ENCODE results near the gene TREX2. TPM values are rescaled to one million over a fixed set of nuclear protein-coding genes. Genes with fewer than 3 reads are reported as not detected.
A peak's percentile ranks its signal among the peaks of the same experiment; 100 is the strongest.

The TREX2 gene
- polyA plus RNA-seq, 4 donors, result 0.45 to 0.81 (median 0.47) TPM; not detected in 1

- Histone ChIP-seq H3K36me3 (ENCODE audit: control insufficient read depth in 3 of 3, insufficient read depth in 2 of 3, low read depth in 1 of 3, low read length in 3 of 3) (no peaks in the 10 kb centered on the region), H3K27me3 (ENCODE audit: control insufficient read depth in 3 of 3, insufficient read depth in 3 of 3, low read length in 3 of 3) (no peaks in the 10 kb centered on the region), H3K9me3 (ENCODE audit: control insufficient read depth in 2 of 2, insufficient read depth in 1 of 2, low read depth in 1 of 2, low read length in 1 of 2) (no peaks in the 10 kb centered on the region), H3K27ac (ENCODE audit: low read depth in 1 of 3, low read length in 2 of 3) (peak overlapping the region in 1 of 3 donors; percentile 52), H3K4me1 (ENCODE audit: control insufficient read depth in 3 of 3, insufficient read depth in 2 of 3, low read depth in 1 of 3, low read length in 2 of 3) (peaks cover 0 to 53% (median 0%) of the 10 kb centered on the region in 3 donors), H3K4me3 (ENCODE audit: low read depth in 1 of 3, low read length in 3 of 3) (no peak overlapping the region)
- 9 to 55% (median 44%) methylated on average over 6 to 10 of the region's 10 CpGs for WGBS, 3 donors
- no peak for DNase-seq
- no peak for FAIRE-seq
Observed at GRCh38 chrX:153491351-153491914, 45.6 kb upstream of the TREX2 start.

GRCh38 chrX:153490217-153490930 lies 44.5 kb upstream of the TREX2 start:
- H3K27ac ChIP-seq (ENCODE audit: low read depth in 1 of 3, low read length in 2 of 3), result peak overlapping the region in 1 of 3 donors; percentile 52
- no peak for FAIRE-seq

GRCh38 chrX:153488231-153488914 lies 42.5 kb upstream of the TREX2 start:
- Histone ChIP-seq H3K36me3 (ENCODE audit: control insufficient read depth in 3 of 3, insufficient read depth in 2 of 3, low read depth in 1 of 3, low read length in 3 of 3) (no peaks in the 10 kb centered on the region), H3K9me3 (ENCODE audit: control insufficient read depth in 2 of 2, insufficient read depth in 1 of 2, low read depth in 1 of 2, low read length in 1 of 2) (no peaks in the 10 kb centered on the region), H3K4me1 (ENCODE audit: control insufficient read depth in 3 of 3, insufficient read depth in 2 of 3, low read depth in 1 of 3, low read length in 2 of 3) (peaks cover 0 to 48% (median 0%) of the 10 kb centered on the region in 3 donors), H3K27me3 (ENCODE audit: control insufficient read depth in 3 of 3, insufficient read depth in 3 of 3, low read length in 3 of 3) (no peaks in the 10 kb centered on the region), H3K27ac (ENCODE audit: low read depth in 1 of 3, low read length in 2 of 3) (peak overlapping the region in 1 of 3 donors; percentile 45), H3K4me3 (ENCODE audit: low read depth in 1 of 3, low read length in 3 of 3) (no peak overlapping the region)
- 26 to 48% (median 32%) methylated on average over 11 to 27 of the region's 27 CpGs for WGBS, 3 donors
- DNase-seq (peak in 1 of 2 donors; percentile 40), FAIRE-seq (no peak)

More at GRCh38 chrX:153490217-153490930, 44.5 kb upstream of the TREX2 start:
- no peaks in the 10 kb centered on the region for H3K9me3 ChIP-seq (ENCODE audit: control insufficient read depth in 2 of 2, insufficient read depth in 1 of 2, low read depth in 1 of 2, low read length in 1 of 2)
- no peaks in the 10 kb centered on the region for H3K27me3 ChIP-seq (ENCODE audit: control insufficient read depth in 3 of 3, insufficient read depth in 3 of 3, low read length in 3 of 3)
- WGBS, 3 donors, result 86 to 87% (median 87%) methylated on average over 19 to 20 of the region's 20 CpGs
- no peak overlapping the region for H3K4me3 ChIP-seq (ENCODE audit: low read depth in 1 of 3, low read length in 3 of 3)
- peaks cover 0 to 53% (median 0%) of the 10 kb centered on the region in 3 donors for H3K4me1 ChIP-seq (ENCODE audit: control insufficient read depth in 3 of 3, insufficient read depth in 2 of 3, low read depth in 1 of 3, low read length in 2 of 3)
- H3K36me3 ChIP-seq (ENCODE audit: control insufficient read depth in 3 of 3, insufficient read depth in 2 of 3, low read depth in 1 of 3, low read length in 3 of 3), result no peaks in the 10 kb centered on the region
- DNase-seq, result peak in 1 of 2 donors; percentile 51

DNA sequence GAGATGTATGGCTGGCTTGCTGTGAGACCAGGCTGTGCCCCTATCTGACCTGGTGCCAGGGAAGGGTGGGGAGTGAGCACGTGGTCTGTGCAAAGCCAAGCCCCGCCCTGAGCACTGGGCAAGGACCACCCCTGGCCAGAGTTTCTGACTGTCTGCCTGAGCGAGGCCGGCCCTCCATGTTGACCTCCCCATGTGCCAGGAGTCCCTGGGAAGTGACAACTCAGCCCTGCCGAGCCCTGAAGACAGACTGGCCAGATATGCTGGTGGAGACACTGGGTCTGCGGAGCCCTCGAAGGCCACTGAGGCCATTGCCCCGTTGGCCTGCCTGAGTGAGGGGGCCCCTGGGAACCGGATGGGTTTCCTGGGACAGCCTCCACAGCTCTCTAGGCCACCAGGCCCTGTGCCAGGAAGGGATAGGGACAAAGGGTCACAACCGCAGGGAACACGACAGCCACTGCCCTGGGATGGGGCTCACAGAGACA lies 41.8 kb upstream of the TREX2 start:
- no peak for FAIRE-seq
- no peaks in the 10 kb centered on the region for H3K36me3 ChIP-seq (ENCODE audit: control insufficient read depth in 3 of 3, insufficient read depth in 2 of 3, low read depth in 1 of 3, low read length in 3 of 3)

DNA sequence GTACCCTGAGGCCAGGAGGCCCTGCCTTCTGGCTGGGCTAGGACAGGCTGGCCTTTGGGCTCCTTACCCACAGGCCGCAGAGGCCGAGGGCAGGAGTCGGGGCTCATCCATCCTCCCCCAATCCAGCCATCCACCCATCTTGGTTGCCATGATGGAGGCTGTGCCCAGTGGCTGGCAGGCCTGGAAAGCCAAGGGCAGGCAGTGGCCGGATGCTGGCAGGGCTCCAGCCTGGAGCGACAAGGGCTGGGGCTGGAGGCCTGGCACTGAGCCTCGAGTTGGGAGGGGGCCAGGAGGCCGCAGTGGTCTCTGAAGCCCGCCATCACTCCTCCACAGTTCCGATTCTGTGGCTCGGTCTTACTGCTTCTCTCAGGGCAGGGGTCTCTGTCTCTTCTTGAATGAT lies 40.3 kb upstream of the TREX2 start:
- no peaks in the 10 kb centered on the region for H3K36me3 ChIP-seq (ENCODE audit: control insufficient read depth in 3 of 3, insufficient read depth in 2 of 3, low read depth in 1 of 3, low read length in 3 of 3)
- H3K27me3 ChIP-seq (ENCODE audit: control insufficient read depth in 3 of 3, insufficient read depth in 3 of 3, low read length in 3 of 3), result no peaks in the 10 kb centered on the region
- no peak overlapping the region for H3K4me3 ChIP-seq (ENCODE audit: low read depth in 1 of 3, low read length in 3 of 3)
- 84 to 91% (median 87%) methylated on average over 10 of the region's 10 CpGs for WGBS, 3 donors
- no peak for DNase-seq
- peaks cover 0 to 32% (median 0%) of the 10 kb centered on the region in 3 donors for H3K4me1 ChIP-seq (ENCODE audit: control insufficient read depth in 3 of 3, insufficient read depth in 2 of 3, low read depth in 1 of 3, low read length in 2 of 3)
- no peak for FAIRE-seq
- H3K27ac ChIP-seq (ENCODE audit: low read depth in 1 of 3, low read length in 2 of 3), result no peak overlapping the region
- H3K9me3 ChIP-seq (ENCODE audit: control insufficient read depth in 2 of 2, insufficient read depth in 1 of 2, low read depth in 1 of 2, low read length in 1 of 2), result no peaks in the 10 kb centered on the region

More for the DNA sequence above, 41.8 kb upstream of the TREX2 start:
- H3K4me1 ChIP-seq (ENCODE audit: control insufficient read depth in 3 of 3, insufficient read depth in 2 of 3, low read depth in 1 of 3, low read length in 2 of 3), result peaks cover 0 to 46% (median 0%) of the 10 kb centered on the region in 3 donors
- no peaks in the 10 kb centered on the region for H3K9me3 ChIP-seq (ENCODE audit: control insufficient read depth in 2 of 2, insufficient read depth in 1 of 2, low read depth in 1 of 2, low read length in 1 of 2)
- H3K27ac ChIP-seq (ENCODE audit: low read depth in 1 of 3, low read length in 2 of 3), result no peak overlapping the region
- H3K27me3 ChIP-seq (ENCODE audit: control insufficient read depth in 3 of 3, insufficient read depth in 3 of 3, low read length in 3 of 3), result no peaks in the 10 kb centered on the region
- 16 to 54% (median 51%) methylated on average over 5 to 11 of the region's 11 CpGs for WGBS, 3 donors
- DNase-seq, result no peak
- H3K4me3 ChIP-seq (ENCODE audit: low read depth in 1 of 3, low read length in 3 of 3), result no peak overlapping the region

- no peaks in the 10 kb centered on the region for H3K36me3 ChIP-seq (ENCODE audit: control insufficient read depth in 3 of 3, insufficient read depth in 2 of 3, low read depth in 1 of 3, low read length in 3 of 3)
- H3K27ac ChIP-seq (ENCODE audit: low read depth in 1 of 3, low read length in 2 of 3), result no peak overlapping the region
- no peak for FAIRE-seq
- peaks cover 0 to 26% (median 0%) of the 10 kb centered on the region in 3 donors for H3K4me1 ChIP-seq (ENCODE audit: control insufficient read depth in 3 of 3, insufficient read depth in 2 of 3, low read depth in 1 of 3, low read length in 2 of 3)
- H3K27me3 ChIP-seq (ENCODE audit: control insufficient read depth in 3 of 3, insufficient read depth in 3 of 3, low read length in 3 of 3), result no peaks in the 10 kb centered on the region
- H3K9me3 ChIP-seq (ENCODE audit: control insufficient read depth in 2 of 2, insufficient read depth in 1 of 2, low read depth in 1 of 2, low read length in 1 of 2), result no peaks in the 10 kb centered on the region
- H3K4me3 ChIP-seq (ENCODE audit: low read depth in 1 of 3, low read length in 3 of 3), result no peak overlapping the region
- no peak for DNase-seq
- 64 to 83% (median 80%) methylated on average over 28 to 30 of the region's 30 CpGs for WGBS, 3 donors
Observed at GRCh38 chrX:153485396-153486080, 39.7 kb upstream of the TREX2 start.

- H3K27ac ChIP-seq (ENCODE audit: low read depth in 1 of 3, low read length in 2 of 3), result no peak overlapping the region
- H3K27me3 ChIP-seq (ENCODE audit: control insufficient read depth in 3 of 3, insufficient read depth in 3 of 3, low read length in 3 of 3), result no peaks in the 10 kb centered on the region
- no peaks in the 10 kb centered on the region for H3K9me3 ChIP-seq (ENCODE audit: control insufficient read depth in 2 of 2, insufficient read depth in 1 of 2, low read depth in 1 of 2, low read length in 1 of 2)
- H3K36me3 ChIP-seq (ENCODE audit: control insufficient read depth in 3 of 3, insufficient read depth in 2 of 3, low read depth in 1 of 3, low read length in 3 of 3), result no peaks in the 10 kb centered on the region
- FAIRE-seq (no peak), DNase-seq (no peak)
- 83 to 89% (median 86%) methylated on average over 13 to 23 of the region's 23 CpGs for WGBS, 3 donors
- H3K4me1 ChIP-seq (ENCODE audit: control insufficient read depth in 3 of 3, insufficient read depth in 2 of 3, low read depth in 1 of 3, low read length in 2 of 3), result peaks cover 0 to under 1% (median 0%) of the 10 kb centered on the region in 3 donors
- H3K4me3 ChIP-seq (ENCODE audit: low read depth in 1 of 3, low read length in 3 of 3), result no peak overlapping the region
Observed at GRCh38 chrX:153482376-153483015, 36.6 kb upstream of the TREX2 start.
